Body of pancreas (tissue), 4 donors: ENCODE data around the gene GRID2. TPM values are rescaled to one million over a fixed set of nuclear protein-coding genes. Genes with fewer than 3 reads are reported as not detected.

Experiments used
- ATAC-seq: fragments of 150-250 bp; one replicate; pipeline ENCODE4 v1.9.1; 2016
- DNase-seq, 4 donors: peaks; one replicate each; pipeline ENCODE4 v3.0.0-alpha.2; 2019
- H3K27ac ChIP-seq, 4 donors: fragments of 200-600 bp; sonication (generic); 1 replicate in 3 of 4; 2 replicates in 1 of 4; pipeline versions ENCODE4 v1.5.1 to v1.6.1; 2016 to 2019; ENCODE audit warnings: mild to moderate bottlenecking in 1 of 4, mixed read lengths in 1 of 4, moderate library complexity in 1 of 4
- H3K27me3 ChIP-seq, 2 donors: fragments of 200-600 bp; sonication (generic); one replicate each; pipeline ENCODE4 v1.6.0; 2016; ENCODE audit warnings: mild to moderate bottlenecking in 1 of 2
- H3K36me3 ChIP-seq, 2 donors: fragments of 200-600 bp; sonication (generic); replicated peaks in 1 of 2; 2 replicates each; pipeline ENCODE4 v1.5.1; 2016; ENCODE audit warnings: low read depth in 2 of 2; ENCODE audit not compliant: insufficient read depth in 1 of 2
- H3K4me1 ChIP-seq: fragments of 200-600 bp; sonication (generic); one replicate; pipeline ENCODE4 v1.6.0; 2016
- H3K4me3 ChIP-seq, 2 donors: fragments of 200-600 bp; sonication (generic); 1 replicate in 1 of 2; 2 replicates in 1 of 2; pipeline ENCODE4 v1.5.1; 2016 to 2019
- H3K9me3 ChIP-seq, 3 donors: fragments of 200-600 bp; sonication (generic); 1 replicate in 2 of 3; 2 replicates in 1 of 3; pipeline ENCODE4 v1.5.1; 2016
- POLR2A ChIP-seq, 3 donors: fragments of 450-650 bp; IDR thresholded peaks; one replicate each; pipeline ENCODE4 v1.6.1; 2016; ENCODE audit warnings: antibody characterized with exemption in 3 of 3, mild to moderate bottlenecking in 2 of 3
- WGBS, 2 donors: methylation state at CpG; one replicate each; pipeline ENCODE4 v1.1.5; 2017; 5-methylcytosine and 5-hydroxymethylcytosine counted together
- intact Hi-C: fragments of 100-400 bp; cut with DNase I; formaldehyde crosslinking; loops from one replicate; pipeline ENCODE4 v1.15.1; 2023
- total RNA-seq, 2 donors: library from RNA; depleted of rRNA; stranded (reverse); fragments of >200 nt; gene quantifications; one replicate each; pipeline ENCODE4 v1.1.0, GENCODE V29; 2016
- TF ChIP-seq, protein P1 (sequence below), 7 experiments: fragments of 450-650 bp in 4 of 7; fragments of 200-600 bp in 3 of 7; sonication (generic) in 3 of 7; IDR thresholded peaks; one replicate each; pipeline ENCODE4 v1.5.1; 2016 to 2019; ENCODE audit warnings: antibody characterized with exemption in 7 of 7

The GRID2 gene
- total RNA-seq, 2 donors from 2014 or later, result not detected

DNA sequence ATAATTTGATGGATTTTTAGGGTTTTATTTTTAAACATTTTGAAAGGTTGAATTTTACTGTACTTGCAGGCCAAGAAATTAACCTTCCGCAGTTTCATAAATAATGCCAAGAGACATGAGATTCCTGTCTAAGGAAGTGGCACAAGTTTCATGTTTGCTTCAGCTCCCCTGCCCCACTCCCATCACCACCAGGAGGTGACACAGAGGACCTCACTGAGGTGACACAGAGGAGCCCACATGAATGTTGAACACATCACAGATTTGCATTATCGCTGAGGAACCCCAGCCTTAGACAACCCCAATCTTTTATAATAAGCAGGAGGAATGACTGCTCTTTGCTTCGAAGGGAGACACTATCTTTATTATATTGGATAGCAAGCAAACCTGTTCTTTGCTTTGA, 1033.4 kb downstream of the GRID2 start:
- Histone ChIP-seq H3K36me3 (no peaks in the 10 kb centered on the region), H3K4me1 (no peaks in the 10 kb centered on the region), H3K9me3 (no peaks in the 10 kb centered on the region), H3K27ac (no peak overlapping the region), H3K27me3 (no peaks in the 10 kb centered on the region), H3K4me3 (no peak overlapping the region)
- ATAC-seq, result no peak
- WGBS, 2 donors, result 88 to 93% methylated on average over 3 of the region's 3 CpGs
- no peak for DNase-seq
- intact Hi-C loops, result no loop called here
- TF ChIP-seq, protein P1, sequence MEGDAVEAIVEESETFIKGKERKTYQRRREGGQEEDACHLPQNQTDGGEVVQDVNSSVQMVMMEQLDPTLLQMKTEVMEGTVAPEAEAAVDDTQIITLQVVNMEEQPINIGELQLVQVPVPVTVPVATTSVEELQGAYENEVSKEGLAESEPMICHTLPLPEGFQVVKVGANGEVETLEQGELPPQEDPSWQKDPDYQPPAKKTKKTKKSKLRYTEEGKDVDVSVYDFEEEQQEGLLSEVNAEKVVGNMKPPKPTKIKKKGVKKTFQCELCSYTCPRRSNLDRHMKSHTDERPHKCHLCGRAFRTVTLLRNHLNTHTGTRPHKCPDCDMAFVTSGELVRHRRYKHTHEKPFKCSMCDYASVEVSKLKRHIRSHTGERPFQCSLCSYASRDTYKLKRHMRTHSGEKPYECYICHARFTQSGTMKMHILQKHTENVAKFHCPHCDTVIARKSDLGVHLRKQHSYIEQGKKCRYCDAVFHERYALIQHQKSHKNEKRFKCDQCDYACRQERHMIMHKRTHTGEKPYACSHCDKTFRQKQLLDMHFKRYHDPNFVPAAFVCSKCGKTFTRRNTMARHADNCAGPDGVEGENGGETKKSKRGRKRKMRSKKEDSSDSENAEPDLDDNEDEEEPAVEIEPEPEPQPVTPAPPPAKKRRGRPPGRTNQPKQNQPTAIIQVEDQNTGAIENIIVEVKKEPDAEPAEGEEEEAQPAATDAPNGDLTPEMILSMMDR (IDR thresholded peaks at IDR 0.05), result no peak
- no peak for TF ChIP-seq POLR2A (IDR thresholded peaks at IDR 0.05)

DNA sequence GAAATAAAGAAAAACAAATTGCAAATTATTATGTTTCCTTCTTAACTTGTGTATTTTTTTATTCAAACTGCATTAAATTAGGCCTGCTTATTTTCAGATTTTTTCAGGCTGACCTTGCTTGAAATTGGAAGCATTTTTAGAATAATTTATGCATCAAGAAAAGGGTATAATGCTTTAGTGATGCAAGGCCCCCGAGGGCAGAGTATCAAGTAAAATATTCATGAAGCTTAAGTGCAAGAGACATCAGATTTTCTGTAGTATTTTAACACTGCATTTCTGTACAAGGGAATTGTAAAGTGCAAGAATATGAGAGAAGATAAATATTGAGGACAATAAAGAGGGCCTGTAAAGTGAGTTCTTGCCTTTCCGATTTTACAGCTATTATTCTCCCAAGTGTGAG, 1039.0 kb downstream of the GRID2 start:
- H3K27me3 ChIP-seq, result no peaks in the 10 kb centered on the region
- no peaks in the 10 kb centered on the region for H3K36me3 ChIP-seq
- TF ChIP-seq, protein P1 (IDR thresholded peaks at IDR 0.05), result no peak
- no peak for TF ChIP-seq POLR2A (IDR thresholded peaks at IDR 0.05)
- ATAC-seq, result no peak
- H3K4me3 ChIP-seq, result no peak overlapping the region
- H3K4me1 ChIP-seq, result no peaks in the 10 kb centered on the region
- 56 to 69% methylated on average over 2 of the region's 2 CpGs for WGBS, 2 donors
- no peaks in the 10 kb centered on the region for H3K9me3 ChIP-seq
- no peak overlapping the region for H3K27ac ChIP-seq
- DNase-seq, result no peak
- intact Hi-C loops, result no loop called here

DNA sequence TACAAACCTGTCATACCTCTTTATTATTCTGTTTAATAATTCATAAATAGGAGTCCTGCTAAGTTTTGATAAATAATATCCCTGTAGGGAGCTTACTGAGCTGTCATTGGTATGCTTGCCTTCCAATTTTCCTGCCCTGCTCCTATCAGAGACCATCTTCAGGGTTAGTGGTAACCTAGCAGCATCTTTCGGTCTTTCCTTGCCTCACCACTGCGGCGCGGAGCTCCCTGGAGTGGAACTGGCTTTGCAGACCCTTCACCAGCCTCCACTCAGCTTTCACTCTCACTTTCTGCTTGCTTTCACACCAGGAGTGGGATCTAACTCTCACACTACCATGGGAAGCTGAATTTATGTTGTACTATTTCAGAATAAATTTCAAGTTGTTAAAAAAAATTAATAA, 1043.1 kb downstream of the GRID2 start:
- H3K4me3 ChIP-seq, result no peak overlapping the region
- H3K4me1 ChIP-seq, result no peaks in the 10 kb centered on the region
- intact Hi-C loops, result no loop called here
- H3K9me3 ChIP-seq, result no peaks in the 10 kb centered on the region
- TF ChIP-seq POLR2A (IDR thresholded peaks at IDR 0.05), result no peak
- H3K27ac ChIP-seq, result no peak overlapping the region
- ATAC-seq (no peak), DNase-seq (no peak)
- H3K36me3 ChIP-seq, result no peaks in the 10 kb centered on the region
- no peaks in the 10 kb centered on the region for H3K27me3 ChIP-seq
- WGBS, 2 donors, result 72 to 95% methylated on average over 4 of the region's 4 CpGs

DNA sequence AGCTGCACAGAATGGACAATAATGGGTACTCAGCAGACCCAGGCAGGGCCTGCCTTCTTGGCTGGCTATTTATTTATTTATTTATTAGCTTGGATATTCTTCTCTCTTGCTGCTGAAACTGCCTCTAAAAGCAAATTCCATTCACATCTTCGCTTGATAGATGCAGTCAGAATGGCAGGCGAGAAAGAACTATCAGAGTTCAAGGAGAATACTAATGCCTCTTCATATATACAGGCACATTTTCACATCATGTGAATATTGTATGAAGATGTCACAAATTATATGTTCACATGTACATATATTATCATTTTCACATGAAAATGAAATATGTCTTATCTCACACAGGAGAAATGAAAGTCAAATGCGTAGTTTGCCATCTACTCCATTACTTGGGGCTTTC, 1045.1 kb downstream of the GRID2 start:
- H3K36me3 ChIP-seq, result no peaks in the 10 kb centered on the region
- H3K9me3 ChIP-seq, result no peaks in the 10 kb centered on the region
- DNase-seq (no peak), ATAC-seq (no peak)
- no peak overlapping the region for H3K27ac ChIP-seq
- no peak for TF ChIP-seq POLR2A (IDR thresholded peaks at IDR 0.05)
- TF ChIP-seq, protein P1 (IDR thresholded peaks at IDR 0.05), result no peak
- H3K27me3 ChIP-seq, result no peaks in the 10 kb centered on the region
- no peaks in the 10 kb centered on the region for H3K4me1 ChIP-seq
- intact Hi-C loops, result no loop called here
- 87 to 95% methylated on average over 3 of the region's 3 CpGs for WGBS, 2 donors
- no peak overlapping the region for H3K4me3 ChIP-seq

DNA sequence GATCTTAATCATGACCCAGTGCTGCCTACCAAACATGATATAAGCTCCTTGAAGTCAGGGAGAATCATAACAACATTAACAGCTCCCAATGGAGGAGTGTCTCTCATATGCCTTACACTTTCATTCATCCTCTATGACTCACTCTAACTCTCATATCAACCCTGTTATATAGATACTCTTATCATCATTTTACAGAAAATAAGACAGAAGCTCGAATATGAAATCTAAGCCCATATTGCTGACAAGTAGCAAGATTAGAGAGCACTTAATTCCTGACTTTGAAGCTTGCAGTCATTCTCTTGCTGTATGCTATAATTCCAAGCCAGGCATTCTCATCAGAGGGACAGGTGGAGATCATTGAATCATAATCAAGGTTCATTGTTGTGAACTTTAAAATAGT, 1048.1 kb downstream of the GRID2 start:
- WGBS, 2 donors, result 24 to 41% methylated on average over 1 of the region's 1 CpG
- ATAC-seq, result no peak
- Histone ChIP-seq H3K36me3 (no peaks in the 10 kb centered on the region), H3K9me3 (no peaks in the 10 kb centered on the region), H3K4me3 (no peak overlapping the region), H3K4me1 (no peaks in the 10 kb centered on the region), H3K27me3 (no peaks in the 10 kb centered on the region), H3K27ac (no peak overlapping the region)
- no peak for TF ChIP-seq POLR2A (IDR thresholded peaks at IDR 0.05)
- TF ChIP-seq, protein P1 (IDR thresholded peaks at IDR 0.05), result no peak
- intact Hi-C loops, result no loop called here
- no peak for DNase-seq
